ENCODE data around the gene DTNBP1.

GRCh38 chr6:15644904-15645303, 17.9 kb downstream of the DTNBP1 start:
- TF ChIP-seq JUND (IDR thresholded peaks at IDR 0.05), result no peak
- TF ChIP-seq CTCF (IDR thresholded peaks at IDR 0.05; ENCODE audit: low read depth, low read length, missing input control), result no peak
- no peak for TF ChIP-seq RAD21 (IDR thresholded peaks at IDR 0.05)
- no peak for TF ChIP-seq NR2F2 (IDR thresholded peaks at IDR 0.05)
- TF ChIP-seq, protein P1, sequence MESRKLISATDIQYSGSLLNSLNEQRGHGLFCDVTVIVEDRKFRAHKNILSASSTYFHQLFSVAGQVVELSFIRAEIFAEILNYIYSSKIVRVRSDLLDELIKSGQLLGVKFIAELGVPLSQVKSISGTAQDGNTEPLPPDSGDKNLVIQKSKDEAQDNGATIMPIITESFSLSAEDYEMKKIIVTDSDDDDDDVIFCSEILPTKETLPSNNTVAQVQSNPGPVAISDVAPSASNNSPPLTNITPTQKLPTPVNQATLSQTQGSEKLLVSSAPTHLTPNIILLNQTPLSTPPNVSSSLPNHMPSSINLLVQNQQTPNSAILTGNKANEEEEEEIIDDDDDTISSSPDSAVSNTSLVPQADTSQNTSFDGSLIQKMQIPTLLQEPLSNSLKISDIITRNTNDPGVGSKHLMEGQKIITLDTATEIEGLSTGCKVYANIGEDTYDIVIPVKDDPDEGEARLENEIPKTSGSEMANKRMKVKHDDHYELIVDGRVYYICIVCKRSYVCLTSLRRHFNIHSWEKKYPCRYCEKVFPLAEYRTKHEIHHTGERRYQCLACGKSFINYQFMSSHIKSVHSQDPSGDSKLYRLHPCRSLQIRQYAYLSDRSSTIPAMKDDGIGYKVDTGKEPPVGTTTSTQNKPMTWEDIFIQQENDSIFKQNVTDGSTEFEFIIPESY (IDR thresholded peaks at IDR 0.05), result no peak
- TF ChIP-seq TAF1 (conservative IDR thresholded peaks at IDR 0.05), result no peak
- no peak for TF ChIP-seq GABPA (IDR thresholded peaks at IDR 0.05 in 1 of 2, conservative IDR thresholded peaks at IDR 0.05 in 1 of 2)

Measured in liver (tissue), 3 donors.